DND-41 (cell line): ENCODE results near the gene HIPK1.

ENCODE experiments used
- CTCF ChIP-seq: IDR thresholded peaks from 2 replicates; pipeline ENCODE4 v1.5.1; 2012; ENCODE audit warnings: borderline replicate concordance, low read length, moderate library complexity, mild to moderate bottlenecking; ENCODE audit not compliant: poor library complexity, severe bottlenecking; ENCODE audit errors: extremely low read depth
- EZH2 ChIP-seq: IDR thresholded peaks from 3 replicates; pipeline ENCODE4 v1.6.1; 2012; ENCODE audit warnings: borderline replicate concordance, low read depth, mild to moderate bottlenecking, moderate library complexity, low read length, inconsistent platforms; ENCODE audit not compliant: severe bottlenecking

- TF ChIP-seq CTCF, result no peak
- no peak for TF ChIP-seq EZH2
Measured at GRCh38 chr1:113940365-113941244, 11.5 kb downstream of the HIPK1 start.
